Keratinocyte (primary cell): Measurements from ENCODE around the gene MED23. TPM values are rescaled to one million over a fixed set of nuclear protein-coding genes. Genes with fewer than 3 reads are reported as not detected.

Experiments used
- DNase-seq: peaks from one replicate; pipeline ENCODE4 v3.0.0-alpha.2; 2011; ENCODE audit warnings: low read depth, missing footprints, low spot score
- FAIRE-seq: peaks from 2 replicates; lab custom pipeline; 2011; peaks lifted over from hg19 to GRCh38; lab: Jason Lieb, UNC
- H2AFZ ChIP-seq: 2 replicates; pipeline ENCODE4 v1.6.0; 2012; ENCODE audit warnings: low read length, control low read depth, inconsistent platforms; ENCODE audit not compliant: control insufficient read depth
- H3K27ac ChIP-seq: 2 replicates; pipeline ENCODE4 v1.5.1; 2011; ENCODE audit warnings: low read length; ENCODE audit not compliant: control insufficient read depth, insufficient read depth
- H3K27me3 ChIP-seq: 3 replicates; pipeline ENCODE4 v1.6.0; 2011; ENCODE audit warnings: low read length; ENCODE audit not compliant: control insufficient read depth, insufficient read depth; ENCODE audit errors: extremely low read depth
- H3K36me3 ChIP-seq, 2 experiments: 2 replicates in 1 of 2; 3 replicates in 1 of 2; pipeline ENCODE4 v1.5.1; 2011; ENCODE audit warnings: low read length in 2 of 2, mild to moderate bottlenecking in 1 of 2; ENCODE audit not compliant: control insufficient read depth in 2 of 2, insufficient read depth in 2 of 2; ENCODE audit errors: extremely low read depth in 1 of 2
- H3K4me1 ChIP-seq: 3 replicates; pipeline ENCODE4 v1.5.1; 2011; ENCODE audit warnings: low read length; ENCODE audit not compliant: control insufficient read depth, insufficient read depth; ENCODE audit errors: extremely low read depth
- H3K4me2 ChIP-seq: 3 replicates; pipeline ENCODE4 v1.6.0; 2011; ENCODE audit warnings: low read depth, low read length; ENCODE audit not compliant: control insufficient read depth, insufficient read depth; ENCODE audit errors: extremely low read depth
- H3K4me3 ChIP-seq, 3 experiments: fragments of 200-600 bp in 1 of 3; sonication (generic) in 1 of 3; 2 replicates in 2 of 3; 3 replicates in 1 of 3; pipeline ENCODE4 v1.5.1; 2011 to 2016; ENCODE audit warnings: low read length in 3 of 3, mild to moderate bottlenecking in 3 of 3, control low read depth in 2 of 3, inconsistent platforms in 1 of 3, low read depth in 1 of 3, mixed read lengths in 1 of 3, mixed run types in 1 of 3, moderate library complexity in 1 of 3; ENCODE audit not compliant: control insufficient read depth in 2 of 3, insufficient read depth in 2 of 3; ENCODE audit errors: extremely low read depth in 1 of 3
- H3K79me2 ChIP-seq: 2 replicates; pipeline ENCODE4 v1.6.0; 2012; ENCODE audit warnings: low read length; ENCODE audit not compliant: control insufficient read depth, insufficient read depth
- H3K9ac ChIP-seq: 3 replicates; pipeline ENCODE4 v1.6.0; 2011; ENCODE audit warnings: low read length; ENCODE audit not compliant: control insufficient read depth, insufficient read depth; ENCODE audit errors: extremely low read depth
- H3K9me1 ChIP-seq: 3 replicates; pipeline ENCODE4 v1.6.0; 2011; ENCODE audit warnings: low read length; ENCODE audit not compliant: control insufficient read depth, insufficient read depth; ENCODE audit errors: extremely low read depth
- H3K9me3 ChIP-seq: 2 replicates; pipeline ENCODE4 v1.5.1; 2012; ENCODE audit warnings: low read depth, low read length; ENCODE audit not compliant: control insufficient read depth
- H4K20me1 ChIP-seq: 3 replicates; pipeline ENCODE4 v1.6.0; 2011; ENCODE audit warnings: low read length; ENCODE audit not compliant: control insufficient read depth, insufficient read depth; ENCODE audit errors: extremely low read depth
- EZH2 ChIP-seq: IDR thresholded peaks from one replicate; pipeline ENCODE4 v1.6.1; 2012; ENCODE audit warnings: inconsistent platforms, mild to moderate bottlenecking, low read length, moderate library complexity
- dilution Hi-C: fragments of 300-500 bp; cut with MboI; formaldehyde crosslinking; loops from one replicate; pipeline ENCODE4 v1.7.0; 2020; ENCODE audit warnings: low sequenced_read_pairs; ENCODE audit not compliant: extremely low pct_ligation_motif_present
- polyA plus RNA-seq, 5 experiments: library from polyadenylated mRNA; depleted of rRNA in 3 of 5; stranded (reverse) in 3 of 5; stranded (forward) in 1 of 5; unstranded in 1 of 5; fragments of >200 nt; gene quantifications; 1 replicate in 1 of 5; 2 replicates in 3 of 5; 3 replicates in 1 of 5; pipeline versions ENCODE4 v1.2.1 to v1.2.3, GENCODE V29; 2011 to 2012; ENCODE audit warnings: missing spikeins in 2 of 5, low read depth in 1 of 5, low replicate concordance in 1 of 5
- TF ChIP-seq, protein P1 (sequence below), 3 experiments: IDR thresholded peaks in 1 of 3; conservative IDR thresholded peaks in 1 of 3; optimal IDR thresholded peaks in 1 of 3; 2 replicates in 2 of 3; 3 replicates in 1 of 3; pipeline versions ENCODE3 to v1.5.1; 2011; ENCODE audit warnings: low read length in 3 of 3, mild to moderate bottlenecking in 3 of 3, moderate library complexity in 2 of 3, control low read depth in 1 of 3, inconsistent platforms in 1 of 3; ENCODE audit not compliant: insufficient read depth in 2 of 3; ENCODE audit errors: extremely low read depth in 1 of 3

MED23 gene
- polyA plus RNA-seq, 1 donor (not counting 4 experiments of a cell fraction or from before 2014, with no cell fraction given): 24.9 TPM

DNA sequence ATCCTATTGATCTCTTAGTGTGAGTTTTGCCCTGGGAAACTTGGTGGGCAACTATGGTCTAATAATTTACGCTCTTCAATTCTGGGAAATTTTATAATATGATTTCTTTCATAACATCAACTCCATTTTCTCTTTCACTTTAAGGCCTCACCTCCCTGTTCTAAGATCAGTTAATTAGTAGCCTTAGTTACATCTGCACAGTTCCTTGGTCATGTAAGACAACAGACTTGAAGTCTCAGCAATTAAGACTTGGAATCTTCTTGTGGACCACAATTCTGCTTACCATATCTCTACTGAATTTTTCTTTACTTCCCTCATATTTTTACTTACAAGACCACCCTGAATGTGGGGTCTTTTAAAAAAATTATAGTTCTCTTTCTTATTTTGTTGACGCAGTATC lies 17.8 kb upstream of the MED23 start:
- no peak overlapping the region for H3K4me2 ChIP-seq
- no peak overlapping the region for H3K9ac ChIP-seq
- no peaks in the 10 kb centered on the region for H3K9me3 ChIP-seq
- H4K20me1 ChIP-seq: no peaks in the 10 kb centered on the region
- H3K4me1 ChIP-seq: no peaks in the 10 kb centered on the region
- no peaks in the 10 kb centered on the region for H3K36me3 ChIP-seq
- dilution Hi-C loops: no loop called here
- no peak for FAIRE-seq
- no peak for DNase-seq
- H3K9me1 ChIP-seq: no peaks in the 10 kb centered on the region
- no peak overlapping the region for H3K27ac ChIP-seq
- H3K79me2 ChIP-seq: no peaks in the 10 kb centered on the region
- no peaks in the 10 kb centered on the region for H3K27me3 ChIP-seq
- no peak overlapping the region for H3K4me3 ChIP-seq
- TF ChIP-seq, protein P1, sequence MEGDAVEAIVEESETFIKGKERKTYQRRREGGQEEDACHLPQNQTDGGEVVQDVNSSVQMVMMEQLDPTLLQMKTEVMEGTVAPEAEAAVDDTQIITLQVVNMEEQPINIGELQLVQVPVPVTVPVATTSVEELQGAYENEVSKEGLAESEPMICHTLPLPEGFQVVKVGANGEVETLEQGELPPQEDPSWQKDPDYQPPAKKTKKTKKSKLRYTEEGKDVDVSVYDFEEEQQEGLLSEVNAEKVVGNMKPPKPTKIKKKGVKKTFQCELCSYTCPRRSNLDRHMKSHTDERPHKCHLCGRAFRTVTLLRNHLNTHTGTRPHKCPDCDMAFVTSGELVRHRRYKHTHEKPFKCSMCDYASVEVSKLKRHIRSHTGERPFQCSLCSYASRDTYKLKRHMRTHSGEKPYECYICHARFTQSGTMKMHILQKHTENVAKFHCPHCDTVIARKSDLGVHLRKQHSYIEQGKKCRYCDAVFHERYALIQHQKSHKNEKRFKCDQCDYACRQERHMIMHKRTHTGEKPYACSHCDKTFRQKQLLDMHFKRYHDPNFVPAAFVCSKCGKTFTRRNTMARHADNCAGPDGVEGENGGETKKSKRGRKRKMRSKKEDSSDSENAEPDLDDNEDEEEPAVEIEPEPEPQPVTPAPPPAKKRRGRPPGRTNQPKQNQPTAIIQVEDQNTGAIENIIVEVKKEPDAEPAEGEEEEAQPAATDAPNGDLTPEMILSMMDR (optimal IDR thresholded peaks at IDR 0.05 in 1 of 3, IDR thresholded peaks at IDR 0.05 in 1 of 3, conservative IDR thresholded peaks at IDR 0.05 in 1 of 3; ENCODE audit: extremely low read depth in 1 of 3, insufficient read depth in 2 of 3, low read length in 3 of 3): no peak
- TF ChIP-seq EZH2: no peak
- no peak overlapping the region for H2AFZ ChIP-seq

DNA sequence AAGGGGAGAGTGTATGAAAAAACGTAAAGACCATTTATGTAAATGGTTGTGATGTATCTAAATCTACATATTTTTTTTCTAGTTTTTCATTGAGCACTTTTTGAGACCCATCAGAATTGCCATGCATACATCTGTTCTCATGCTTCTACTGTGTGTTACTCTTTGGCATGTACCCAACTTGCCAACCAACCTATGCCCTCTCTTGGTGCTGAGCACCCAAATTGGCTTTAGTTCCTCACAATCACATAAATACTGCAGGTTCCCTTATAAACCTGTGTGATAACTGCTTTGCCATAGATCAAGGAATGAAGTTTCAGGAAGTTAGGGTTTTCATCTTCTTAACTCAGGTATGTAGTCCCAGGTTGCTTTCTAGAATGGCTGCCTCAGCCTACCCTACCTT lies 16.9 kb upstream of the MED23 start:
- TF ChIP-seq, protein P1 (optimal IDR thresholded peaks at IDR 0.05 in 1 of 3, IDR thresholded peaks at IDR 0.05 in 1 of 3, conservative IDR thresholded peaks at IDR 0.05 in 1 of 3; ENCODE audit: extremely low read depth in 1 of 3, insufficient read depth in 2 of 3, low read length in 3 of 3): no peak
- no peak for TF ChIP-seq EZH2
- DNase-seq (no peak), FAIRE-seq (no peak)
- no peak overlapping the region for H3K27ac ChIP-seq
- no peaks in the 10 kb centered on the region for H3K79me2 ChIP-seq
- no peak overlapping the region for H3K4me2 ChIP-seq
- no peaks in the 10 kb centered on the region for H3K9me3 ChIP-seq
- no peaks in the 10 kb centered on the region for H3K27me3 ChIP-seq
- no peak overlapping the region for H3K9ac ChIP-seq
- H3K9me1 ChIP-seq: no peaks in the 10 kb centered on the region
- H3K4me1 ChIP-seq: no peaks in the 10 kb centered on the region
- no peak overlapping the region for H3K4me3 ChIP-seq
- dilution Hi-C loops: no loop called here
- no peak overlapping the region for H2AFZ ChIP-seq
- H4K20me1 ChIP-seq: no peaks in the 10 kb centered on the region
- no peaks in the 10 kb centered on the region for H3K36me3 ChIP-seq
